A549 treated with ZK216348 at 1 μM for 4 hours (cell line): ENCODE results near the gene PPP2R3A. TPM values are rescaled to one million over a fixed set of nuclear protein-coding genes. Genes with fewer than 3 reads are reported as not detected.

ENCODE experiments used
- total RNA-seq: library from RNA; stranded (reverse); fragments of 200-300 nt; extraction: Qiagen RNA extraction; gene quantifications from 5 replicates; pipeline ENCODE4 v1.2.3, GENCODE V29; 2022; ENCODE audit warnings: low read depth

PPP2R3A gene, protein sequence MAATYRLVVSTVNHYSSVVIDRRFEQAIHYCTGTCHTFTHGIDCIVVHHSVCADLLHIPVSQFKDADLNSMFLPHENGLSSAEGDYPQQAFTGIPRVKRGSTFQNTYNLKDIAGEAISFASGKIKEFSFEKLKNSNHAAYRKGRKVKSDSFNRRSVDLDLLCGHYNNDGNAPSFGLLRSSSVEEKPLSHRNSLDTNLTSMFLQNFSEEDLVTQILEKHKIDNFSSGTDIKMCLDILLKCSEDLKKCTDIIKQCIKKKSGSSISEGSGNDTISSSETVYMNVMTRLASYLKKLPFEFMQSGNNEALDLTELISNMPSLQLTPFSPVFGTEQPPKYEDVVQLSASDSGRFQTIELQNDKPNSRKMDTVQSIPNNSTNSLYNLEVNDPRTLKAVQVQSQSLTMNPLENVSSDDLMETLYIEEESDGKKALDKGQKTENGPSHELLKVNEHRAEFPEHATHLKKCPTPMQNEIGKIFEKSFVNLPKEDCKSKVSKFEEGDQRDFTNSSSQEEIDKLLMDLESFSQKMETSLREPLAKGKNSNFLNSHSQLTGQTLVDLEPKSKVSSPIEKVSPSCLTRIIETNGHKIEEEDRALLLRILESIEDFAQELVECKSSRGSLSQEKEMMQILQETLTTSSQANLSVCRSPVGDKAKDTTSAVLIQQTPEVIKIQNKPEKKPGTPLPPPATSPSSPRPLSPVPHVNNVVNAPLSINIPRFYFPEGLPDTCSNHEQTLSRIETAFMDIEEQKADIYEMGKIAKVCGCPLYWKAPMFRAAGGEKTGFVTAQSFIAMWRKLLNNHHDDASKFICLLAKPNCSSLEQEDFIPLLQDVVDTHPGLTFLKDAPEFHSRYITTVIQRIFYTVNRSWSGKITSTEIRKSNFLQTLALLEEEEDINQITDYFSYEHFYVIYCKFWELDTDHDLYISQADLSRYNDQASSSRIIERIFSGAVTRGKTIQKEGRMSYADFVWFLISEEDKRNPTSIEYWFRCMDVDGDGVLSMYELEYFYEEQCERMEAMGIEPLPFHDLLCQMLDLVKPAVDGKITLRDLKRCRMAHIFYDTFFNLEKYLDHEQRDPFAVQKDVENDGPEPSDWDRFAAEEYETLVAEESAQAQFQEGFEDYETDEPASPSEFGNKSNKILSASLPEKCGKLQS (N-terminal part only)
- 2.0 to 3.6 TPM (median 2.0 TPM) in 5 replicates for total RNA-seq

DNA sequence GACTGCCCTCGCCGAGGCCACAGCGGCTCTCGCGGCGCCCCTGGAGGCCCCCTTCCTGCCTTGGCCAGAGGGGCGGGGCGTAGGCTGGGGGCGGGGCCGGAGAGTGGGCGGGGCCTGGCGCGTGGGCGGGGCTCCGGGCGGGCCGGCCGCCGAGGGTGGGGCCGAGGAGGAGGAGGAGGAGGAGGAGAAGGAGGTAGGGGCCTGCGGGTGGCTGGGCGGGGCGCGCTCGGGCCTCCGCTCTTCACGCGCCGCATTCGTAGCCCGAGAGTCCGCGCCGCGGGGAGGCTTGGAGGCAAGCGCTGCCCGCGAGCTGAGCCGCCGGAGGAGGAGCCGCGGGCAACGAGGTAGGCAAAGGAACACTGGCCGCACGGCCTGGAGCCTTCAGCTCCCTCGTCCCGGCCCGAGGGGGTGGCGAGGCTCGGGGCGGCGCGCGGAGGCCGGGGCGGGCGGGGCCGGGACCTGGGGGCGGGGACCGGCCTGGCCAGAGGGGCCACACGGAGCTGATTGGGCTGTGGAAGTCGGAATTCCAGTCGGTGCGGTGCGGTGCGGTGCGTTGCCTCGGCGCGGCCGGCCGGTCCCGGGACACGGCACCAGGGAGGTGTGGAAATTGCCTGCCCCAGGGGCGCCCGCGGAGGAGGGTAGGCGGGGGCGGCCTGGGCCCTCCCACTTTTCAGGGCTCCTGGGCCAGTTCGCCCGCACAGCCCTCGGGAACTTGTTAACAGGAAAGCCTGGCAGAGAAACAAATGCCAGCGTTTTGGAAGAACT is at the start of gene PPP2R3A:
PPP2R3A (plus strand) TSS at position 223 of the 765 bp plus-strand sequence. CDS start 35,771 bp downstream, outside the sequence.

GRCh38 chr3:136196064-136196400 is 230.5 kb downstream of the PPP2R3A start, which contains the start of gene MSL2:
MSL2 (minus strand) TSS chr3:136196335; CDS start chr3:136195113, 1,222 bp downstream.

Other genes with a start within 250 kb of the PPP2R3A start
- gene MSL2, start 230.6 kb downstream of the PPP2R3A start, total RNA-seq, result 5.8 to 9.7 TPM (median 7.3 TPM) in 5 replicates